ENCODE results near the gene MAP4.

- TF ChIP-seq, protein P1, sequence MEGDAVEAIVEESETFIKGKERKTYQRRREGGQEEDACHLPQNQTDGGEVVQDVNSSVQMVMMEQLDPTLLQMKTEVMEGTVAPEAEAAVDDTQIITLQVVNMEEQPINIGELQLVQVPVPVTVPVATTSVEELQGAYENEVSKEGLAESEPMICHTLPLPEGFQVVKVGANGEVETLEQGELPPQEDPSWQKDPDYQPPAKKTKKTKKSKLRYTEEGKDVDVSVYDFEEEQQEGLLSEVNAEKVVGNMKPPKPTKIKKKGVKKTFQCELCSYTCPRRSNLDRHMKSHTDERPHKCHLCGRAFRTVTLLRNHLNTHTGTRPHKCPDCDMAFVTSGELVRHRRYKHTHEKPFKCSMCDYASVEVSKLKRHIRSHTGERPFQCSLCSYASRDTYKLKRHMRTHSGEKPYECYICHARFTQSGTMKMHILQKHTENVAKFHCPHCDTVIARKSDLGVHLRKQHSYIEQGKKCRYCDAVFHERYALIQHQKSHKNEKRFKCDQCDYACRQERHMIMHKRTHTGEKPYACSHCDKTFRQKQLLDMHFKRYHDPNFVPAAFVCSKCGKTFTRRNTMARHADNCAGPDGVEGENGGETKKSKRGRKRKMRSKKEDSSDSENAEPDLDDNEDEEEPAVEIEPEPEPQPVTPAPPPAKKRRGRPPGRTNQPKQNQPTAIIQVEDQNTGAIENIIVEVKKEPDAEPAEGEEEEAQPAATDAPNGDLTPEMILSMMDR (IDR thresholded peaks at IDR 0.05 in 4 of 5, conservative IDR thresholded peaks at IDR 0.05 in 1 of 5), result no peak
- no peak for TF ChIP-seq POLR2A (IDR thresholded peaks at IDR 0.05)
Measured at GRCh38 chr3:47867451-47868044, 148.7 kb downstream of the MAP4 start.
